Calu3 (cell line): Measurements from ENCODE around the gene ANO4. TPM values are rescaled to one million over a fixed set of nuclear protein-coding genes. Genes with fewer than 3 reads are reported as not detected.

Source experiments
- BruUV-seq: library from RNA; stranded (reverse); fragments of 400-500 nt; replicated peaks from 2 replicates; lab custom pipeline; 2021; lab: Mats Ljungman, UMichigan
- CTCF ChIA-PET: fragments of 300-600 bp; sonication (Branson Sonifier 250); formaldehyde crosslinking; loops from one replicate; lab custom pipeline; 2022; ENCODE audit warnings: antibody characterized with exemption; lab: Charles Lee
- DNase-seq: peaks from one replicate; pipeline ENCODE4 v3.0.0; 2022
- H3K27ac Mint-ChIP-seq: one replicate; pipeline ENCODE4 v1.8.0; 2022; ENCODE audit warnings: mixed read lengths; ENCODE audit not compliant: unreplicated experiment
- H3K27me3 Mint-ChIP-seq: one replicate; pipeline ENCODE4 v1.8.0; 2022; ENCODE audit warnings: mixed read lengths; ENCODE audit not compliant: unreplicated experiment
- H3K36me3 Mint-ChIP-seq: one replicate; pipeline ENCODE4 v1.8.0; 2022; ENCODE audit warnings: mild to moderate bottlenecking, moderate library complexity, mixed read lengths; ENCODE audit not compliant: insufficient read depth, unreplicated experiment
- H3K4me1 Mint-ChIP-seq: one replicate; pipeline ENCODE4 v1.8.0; 2022; ENCODE audit warnings: mild to moderate bottlenecking, low read depth, mixed read lengths; ENCODE audit not compliant: unreplicated experiment
- H3K4me3 Mint-ChIP-seq: one replicate; pipeline ENCODE4 v1.8.0; 2022; ENCODE audit warnings: mild to moderate bottlenecking, low read depth, moderate library complexity, mixed read lengths; ENCODE audit not compliant: unreplicated experiment
- H3K9me3 Mint-ChIP-seq: one replicate; pipeline ENCODE4 v1.8.0; 2022; ENCODE audit warnings: low read depth, mixed read lengths; ENCODE audit not compliant: unreplicated experiment
- intact Hi-C: fragments of 100-400 bp; cut with micrococcal nuclease; formaldehyde crosslinking; loops from one replicate; pipeline ENCODE4 v1.10.0; 2022; ENCODE audit not compliant: unreplicated experiment
- total RNA-seq: library from RNA; stranded (reverse); gene quantifications from 2 replicates; pipeline ENCODE4 v1.2.3, GENCODE V29; 2022
- TF ChIP-seq, protein P1 (sequence below): fragments of 200-600 bp; IDR thresholded peaks from one replicate; pipeline ENCODE4 v1.8.0; 2022; ENCODE audit warnings: antibody characterized with exemption; ENCODE audit not compliant: unreplicated experiment

ANO4 gene
- total RNA-seq, 1 experiment from 2014 or later = 1.9 TPM

DNA sequence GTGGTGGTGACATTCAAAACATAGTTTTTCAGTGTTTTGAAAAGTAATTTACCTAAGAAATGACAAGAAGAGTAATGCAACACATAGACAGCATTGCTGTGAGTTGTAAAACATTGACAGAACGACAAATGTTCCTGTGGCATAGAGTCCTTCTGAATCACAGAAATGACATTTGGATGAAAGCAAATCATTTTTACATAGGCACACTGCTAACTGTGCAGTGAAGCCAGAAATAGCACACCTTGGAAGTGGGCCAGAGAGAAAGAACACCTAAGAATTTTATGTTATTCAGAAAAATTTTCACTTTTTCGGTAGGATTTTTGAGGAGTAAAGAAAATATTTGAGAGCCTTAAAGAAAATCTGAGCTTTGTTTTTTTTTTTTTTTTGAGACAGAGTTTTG lies 100.6 kb downstream of the ANO4 start:
- no peaks in the 10 kb centered on the region for H3K9me3 Mint-ChIP-seq
- CTCF ChIA-PET = interaction anchor here (0.6 kb wide), 1 partner anchor 242 kb away, joined by 3 read pairs; no protein-coding TSS in a partner anchor
- no peak overlapping the region for H3K4me3 Mint-ChIP-seq
- BruUV-seq = no TSS peak
- H3K27me3 Mint-ChIP-seq = no peaks in the 10 kb centered on the region
- H3K4me1 Mint-ChIP-seq = peaks cover 8% of the 10 kb centered on the region
- no peaks in the 10 kb centered on the region for H3K36me3 Mint-ChIP-seq
- no peak overlapping the region for H3K27ac Mint-ChIP-seq
- TF ChIP-seq, protein P1, sequence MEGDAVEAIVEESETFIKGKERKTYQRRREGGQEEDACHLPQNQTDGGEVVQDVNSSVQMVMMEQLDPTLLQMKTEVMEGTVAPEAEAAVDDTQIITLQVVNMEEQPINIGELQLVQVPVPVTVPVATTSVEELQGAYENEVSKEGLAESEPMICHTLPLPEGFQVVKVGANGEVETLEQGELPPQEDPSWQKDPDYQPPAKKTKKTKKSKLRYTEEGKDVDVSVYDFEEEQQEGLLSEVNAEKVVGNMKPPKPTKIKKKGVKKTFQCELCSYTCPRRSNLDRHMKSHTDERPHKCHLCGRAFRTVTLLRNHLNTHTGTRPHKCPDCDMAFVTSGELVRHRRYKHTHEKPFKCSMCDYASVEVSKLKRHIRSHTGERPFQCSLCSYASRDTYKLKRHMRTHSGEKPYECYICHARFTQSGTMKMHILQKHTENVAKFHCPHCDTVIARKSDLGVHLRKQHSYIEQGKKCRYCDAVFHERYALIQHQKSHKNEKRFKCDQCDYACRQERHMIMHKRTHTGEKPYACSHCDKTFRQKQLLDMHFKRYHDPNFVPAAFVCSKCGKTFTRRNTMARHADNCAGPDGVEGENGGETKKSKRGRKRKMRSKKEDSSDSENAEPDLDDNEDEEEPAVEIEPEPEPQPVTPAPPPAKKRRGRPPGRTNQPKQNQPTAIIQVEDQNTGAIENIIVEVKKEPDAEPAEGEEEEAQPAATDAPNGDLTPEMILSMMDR = no peak
- intact Hi-C loops = no loop called here
- DNase-seq = no peak

GRCh38 chr12:100896192-100896591 lies 101.6 kb downstream of the ANO4 start:
- TF ChIP-seq, protein P1 = no peak
- intact Hi-C loops = no loop called here
- Mint-ChIP-seq H3K4me3 (no peak overlapping the region), H3K9me3 (no peaks in the 10 kb centered on the region), H3K27me3 (no peaks in the 10 kb centered on the region), H3K36me3 (no peaks in the 10 kb centered on the region), H3K4me1 (peaks cover 8% of the 10 kb centered on the region), H3K27ac (no peak overlapping the region)
- no peak for DNase-seq
- CTCF ChIA-PET = no interaction called here
- BruUV-seq = no TSS peak

GRCh38 chr12:100897240-100897639 lies 102.7 kb downstream of the ANO4 start:
- TF ChIP-seq, protein P1 = no peak
- Mint-ChIP-seq H3K27me3 (no peaks in the 10 kb centered on the region), H3K4me3 (no peak overlapping the region), H3K36me3 (no peaks in the 10 kb centered on the region), H3K9me3 (no peaks in the 10 kb centered on the region), H3K27ac (no peak overlapping the region), H3K4me1 (peaks cover 8% of the 10 kb centered on the region)
- CTCF ChIA-PET = no interaction called here
- intact Hi-C loops = no loop called here
- no TSS peak for BruUV-seq
- no peak for DNase-seq

GRCh38 chr12:100899301-100899700 lies 104.7 kb downstream of the ANO4 start:
- Mint-ChIP-seq H3K36me3 (no peaks in the 10 kb centered on the region), H3K9me3 (no peaks in the 10 kb centered on the region), H3K27me3 (no peaks in the 10 kb centered on the region), H3K4me3 (no peak overlapping the region), H3K4me1 (peaks cover 8% of the 10 kb centered on the region), H3K27ac (no peak overlapping the region)
- DNase-seq = no peak
- intact Hi-C loops = no loop called here
- no TSS peak for BruUV-seq
- TF ChIP-seq, protein P1 = no peak
- CTCF ChIA-PET = no interaction called here
